NCI-H2171 (cell line): ENCODE measurements around the gene TNKS2.
"Not testable (repeated sequence)": the region's sequence is repeated elsewhere in the genome, so short reads cannot be mapped to it uniquely, and the experiment has no call there.

ENCODE experiments used
- DNase-seq: peaks from one replicate; lab custom pipeline; 2025; lab: John Stamatoyannopoulos, UW

The TNKS2 gene

DNA sequence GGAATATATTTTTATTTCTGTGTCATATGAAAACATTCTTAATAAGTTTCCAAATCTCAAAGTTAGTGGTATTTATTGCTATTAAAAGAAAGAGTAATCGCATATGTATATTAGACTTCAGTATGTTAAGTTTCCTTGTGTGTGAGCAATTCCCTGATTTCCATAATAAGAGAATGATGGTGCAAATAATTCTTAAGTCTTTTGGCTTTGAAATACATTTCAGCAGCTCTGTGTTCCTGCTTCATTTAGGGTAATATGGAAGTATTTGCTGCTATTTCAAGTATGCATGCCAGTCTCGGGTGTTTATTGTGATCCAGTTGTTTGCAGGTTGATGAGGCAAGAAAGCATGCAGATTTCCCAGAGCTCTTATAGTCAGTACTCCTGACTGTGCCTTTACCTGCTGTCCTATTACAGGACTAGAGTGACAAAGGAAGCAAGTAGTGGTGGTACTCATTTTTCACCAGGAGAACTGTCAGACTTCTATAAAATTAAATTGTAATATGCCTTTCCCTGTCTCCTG is 67.4 kb downstream of the TNKS2 start:
- DNase-seq: no peak

DNA sequence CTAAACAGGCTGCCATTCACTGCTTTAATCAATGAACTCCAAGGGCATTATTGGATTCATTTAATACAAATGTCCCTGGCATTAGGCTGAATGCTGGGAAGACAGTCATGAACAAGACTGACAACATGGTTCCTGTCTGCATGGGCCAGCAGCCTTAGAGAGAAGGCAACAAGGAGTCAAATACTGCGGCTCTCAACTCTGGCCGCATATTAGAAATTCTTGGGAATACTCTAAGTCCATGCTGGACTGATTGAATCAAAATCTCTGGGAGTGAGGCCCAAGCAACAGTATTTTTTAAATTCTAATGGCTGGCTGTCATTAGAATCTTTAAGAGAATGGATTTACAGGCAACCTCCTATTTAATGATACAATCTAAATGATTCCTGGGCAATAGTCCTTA is 76.9 kb downstream of the TNKS2 start:
- DNase-seq: no peak

DNA sequence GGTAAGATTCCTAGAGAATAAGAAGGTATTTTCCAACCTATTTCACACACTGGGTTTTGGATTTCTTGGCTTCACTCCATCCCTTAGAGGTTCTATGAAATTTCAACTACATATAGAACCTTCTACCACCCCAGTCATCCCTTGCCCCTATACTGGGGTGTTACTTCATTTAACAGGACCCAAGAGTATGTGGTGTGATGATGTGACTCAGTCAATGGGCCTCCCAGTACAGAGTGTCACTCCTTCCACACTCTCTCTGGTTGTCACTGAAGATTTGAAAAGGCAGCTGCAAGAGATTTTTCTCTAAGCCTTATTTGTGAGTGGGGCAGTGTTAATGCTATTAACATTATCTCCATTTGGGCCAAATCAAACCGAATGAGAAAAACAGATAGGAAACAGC is 77.6 kb downstream of the TNKS2 start:
- DNase-seq: no peak

DNA sequence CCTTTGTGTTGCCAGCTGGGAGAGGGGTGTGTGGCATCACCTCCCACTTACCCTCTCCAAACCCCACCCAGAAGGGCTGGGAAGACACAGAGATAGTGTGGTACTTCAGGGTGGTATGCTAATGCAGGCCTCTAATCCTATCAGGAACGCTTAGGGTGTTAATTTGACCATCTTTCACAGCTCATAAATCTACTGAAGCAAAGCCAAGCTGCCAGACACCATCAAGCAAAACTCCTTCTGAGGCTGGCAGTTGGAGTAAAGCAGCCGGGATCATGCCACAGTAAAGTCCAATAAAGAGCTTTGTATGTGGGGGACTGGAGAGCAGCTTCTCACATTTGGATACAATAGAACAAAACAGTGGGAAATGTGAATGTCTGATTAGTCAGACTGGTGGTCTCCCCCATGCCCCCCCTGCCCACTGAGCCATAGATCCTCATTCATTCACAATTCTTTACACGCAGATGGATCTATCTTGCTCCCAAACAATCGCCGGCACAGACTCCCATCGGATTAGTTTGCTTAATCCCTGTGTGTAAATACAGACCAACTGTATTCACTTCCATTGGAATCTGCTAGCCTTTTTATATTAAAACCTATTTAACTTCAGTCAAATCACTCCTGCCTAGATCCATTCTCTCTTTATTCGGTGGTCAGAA is 81.4 kb downstream of the TNKS2 start:
- DNase-seq: no peak

DNA sequence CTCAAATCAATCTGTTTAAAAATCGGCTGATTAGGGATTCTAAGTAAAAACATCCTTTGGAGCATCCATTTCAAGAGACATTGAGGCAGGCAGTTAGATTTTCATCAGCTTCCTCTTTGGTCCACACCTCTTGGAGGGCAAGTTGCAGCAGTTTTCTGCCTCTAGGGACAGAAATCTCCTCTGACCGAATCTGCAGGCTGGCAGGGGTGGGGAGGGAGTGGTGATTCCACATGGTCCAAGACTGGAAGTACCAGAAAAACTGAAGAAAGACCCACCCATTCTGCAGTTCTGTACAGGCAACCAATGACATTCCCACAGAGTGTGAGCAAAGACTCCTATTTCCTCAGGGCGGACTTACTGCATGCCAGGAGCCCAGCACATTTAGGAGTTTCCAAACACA is 82.1 kb downstream of the TNKS2 start:
- no peak for DNase-seq

DNA sequence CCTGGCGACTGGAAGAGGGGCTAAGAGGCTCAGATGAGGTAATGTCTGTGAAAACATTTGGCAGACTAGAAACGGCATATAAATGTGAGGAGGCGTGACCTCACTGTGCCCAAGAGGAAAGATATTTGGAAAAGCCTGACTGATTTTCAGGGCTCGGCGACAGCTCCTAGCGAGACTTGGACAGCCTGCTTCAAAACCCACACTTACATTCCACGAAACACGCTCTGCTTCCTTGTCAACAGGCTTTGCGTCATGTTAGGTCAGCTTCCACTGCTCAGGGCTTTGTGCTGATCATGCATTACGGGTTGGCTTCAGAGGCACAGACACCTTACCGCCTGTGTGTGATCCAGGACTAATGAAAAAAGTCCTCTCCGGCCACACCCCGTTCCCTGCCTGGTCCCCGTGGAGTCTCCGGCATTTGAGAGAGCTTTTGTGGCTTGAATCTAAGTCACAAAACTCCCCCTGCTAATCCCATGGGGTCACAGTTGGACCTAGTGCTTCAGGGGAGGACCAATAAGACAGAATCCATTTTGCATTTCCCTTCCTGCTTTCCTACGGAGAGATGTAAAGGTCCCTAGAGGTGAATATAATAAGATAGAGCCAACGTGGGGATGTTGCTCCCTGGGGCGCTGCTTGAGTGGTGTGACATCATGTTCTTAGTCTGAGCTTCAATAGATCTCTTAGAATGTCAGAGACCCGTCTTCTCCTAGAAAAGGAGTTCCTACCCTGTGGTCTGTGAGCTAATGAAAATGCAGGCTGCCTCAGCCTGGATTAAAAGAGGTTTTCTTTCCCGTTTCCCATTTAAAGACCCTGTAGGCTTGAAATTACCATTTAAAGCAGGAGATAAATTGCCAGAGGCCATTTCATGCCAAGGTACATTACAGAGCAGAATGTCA is 85.6 kb downstream of the TNKS2 start:
- no peak for DNase-seq

DNA sequence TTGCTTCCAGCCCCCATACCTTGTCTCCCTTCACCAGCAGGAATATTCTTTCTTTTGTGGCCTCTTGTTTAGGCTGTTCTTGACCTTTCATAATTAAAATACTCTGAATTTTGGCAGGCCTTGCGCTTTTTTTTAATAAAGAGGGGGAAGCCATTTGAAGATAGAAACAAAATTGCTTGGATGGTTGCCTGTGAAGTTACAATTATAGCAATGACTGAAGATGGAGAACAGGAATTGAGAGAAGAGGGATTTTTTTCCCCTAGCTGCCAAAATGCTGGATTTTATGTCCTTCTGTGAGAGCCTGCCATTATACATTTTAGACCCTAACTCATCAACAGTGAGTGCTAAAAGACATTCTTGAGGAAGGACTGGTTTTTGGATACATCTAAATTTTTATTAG is 86.3 kb downstream of the TNKS2 start:
- DNase-seq: no peak

DNA sequence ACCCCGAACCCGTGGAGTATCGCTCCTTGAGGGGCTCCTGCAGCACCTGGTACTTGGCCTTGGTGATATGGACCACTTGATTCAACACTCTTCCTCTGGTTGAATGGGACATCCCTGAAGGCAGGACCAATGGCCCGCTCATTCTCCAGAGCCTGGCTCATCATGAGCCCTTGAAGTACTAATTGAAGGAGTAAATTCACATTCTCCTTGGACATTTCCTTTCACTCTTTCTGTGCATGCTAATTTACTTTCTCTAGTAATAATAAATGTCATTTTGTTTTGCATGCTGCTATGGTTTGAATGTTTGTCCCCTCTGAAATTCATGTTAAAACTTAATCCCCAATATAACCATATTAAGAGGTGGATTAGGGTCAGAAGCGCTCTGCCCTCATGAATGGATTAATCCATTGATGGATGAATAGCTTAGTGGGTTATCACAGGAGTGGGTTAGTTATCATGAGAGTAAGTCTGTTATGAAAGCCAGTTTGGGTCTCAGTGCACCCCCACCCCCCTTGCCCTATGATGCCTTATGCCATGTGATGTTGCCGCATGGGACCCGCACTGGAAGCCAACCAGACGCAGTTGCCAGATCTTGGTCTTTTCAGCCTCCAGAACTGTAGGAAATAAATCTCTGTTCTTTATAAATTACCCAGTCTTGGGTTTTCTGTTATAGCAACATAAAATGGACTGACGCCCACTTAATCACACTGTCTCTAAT is 87.3 kb downstream of the TNKS2 start:
- no peak for DNase-seq

DNA sequence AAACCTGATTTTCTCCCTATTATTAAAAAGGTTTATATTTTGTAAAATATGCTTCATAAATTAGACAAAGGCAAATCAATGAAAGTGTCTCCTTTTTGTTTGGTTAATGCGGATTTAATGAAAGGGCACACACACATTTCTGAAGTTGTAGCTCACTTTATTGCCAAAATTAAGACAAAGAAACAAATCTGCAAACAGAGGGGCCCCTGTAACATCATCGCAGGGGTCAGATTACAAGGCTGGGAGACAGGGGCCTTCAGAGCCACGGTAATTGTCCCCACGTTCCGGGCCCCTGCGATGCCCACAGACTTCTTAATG is 88.7 kb downstream of the TNKS2 start:
- no peak for DNase-seq

DNA sequence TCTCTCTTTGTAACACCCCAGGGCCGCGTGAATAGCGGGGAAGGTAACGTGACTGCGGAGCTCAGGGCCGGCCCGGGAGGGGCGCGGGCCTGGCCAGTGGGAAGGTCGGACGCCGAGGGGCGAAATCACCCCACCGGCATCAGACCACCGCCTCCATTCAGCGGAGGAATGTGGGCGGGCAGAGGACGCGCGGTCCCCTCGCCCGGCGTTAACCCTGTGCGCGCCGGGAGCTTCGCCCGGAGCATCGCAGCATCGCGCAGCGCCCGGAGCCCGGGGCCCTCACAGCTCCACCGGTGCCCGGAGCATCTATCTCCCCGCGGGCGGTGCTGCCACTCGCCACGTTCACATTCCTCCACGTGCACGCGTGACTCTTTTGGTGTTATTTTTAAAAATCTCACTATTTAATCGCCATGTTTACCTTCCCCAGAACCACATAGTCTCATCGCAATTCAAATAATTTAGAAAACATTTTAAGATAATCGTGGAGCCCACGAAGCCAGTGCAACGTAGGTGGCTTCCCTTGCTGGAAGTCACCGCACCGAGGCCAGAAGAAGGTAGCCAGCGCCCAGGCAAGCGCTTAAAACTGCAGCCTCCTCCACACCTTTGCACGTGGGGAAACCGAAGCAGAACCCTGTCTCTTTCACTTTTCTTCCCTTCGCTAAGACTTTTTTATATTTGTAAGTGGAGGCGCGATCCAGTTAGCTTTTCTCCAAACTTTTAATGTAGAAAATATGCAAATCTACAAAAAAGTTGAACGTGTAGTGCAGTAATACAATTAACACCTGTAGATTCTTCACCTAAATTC is 89.2 kb downstream of the TNKS2 start:
- DNase-seq: no peak

DNA sequence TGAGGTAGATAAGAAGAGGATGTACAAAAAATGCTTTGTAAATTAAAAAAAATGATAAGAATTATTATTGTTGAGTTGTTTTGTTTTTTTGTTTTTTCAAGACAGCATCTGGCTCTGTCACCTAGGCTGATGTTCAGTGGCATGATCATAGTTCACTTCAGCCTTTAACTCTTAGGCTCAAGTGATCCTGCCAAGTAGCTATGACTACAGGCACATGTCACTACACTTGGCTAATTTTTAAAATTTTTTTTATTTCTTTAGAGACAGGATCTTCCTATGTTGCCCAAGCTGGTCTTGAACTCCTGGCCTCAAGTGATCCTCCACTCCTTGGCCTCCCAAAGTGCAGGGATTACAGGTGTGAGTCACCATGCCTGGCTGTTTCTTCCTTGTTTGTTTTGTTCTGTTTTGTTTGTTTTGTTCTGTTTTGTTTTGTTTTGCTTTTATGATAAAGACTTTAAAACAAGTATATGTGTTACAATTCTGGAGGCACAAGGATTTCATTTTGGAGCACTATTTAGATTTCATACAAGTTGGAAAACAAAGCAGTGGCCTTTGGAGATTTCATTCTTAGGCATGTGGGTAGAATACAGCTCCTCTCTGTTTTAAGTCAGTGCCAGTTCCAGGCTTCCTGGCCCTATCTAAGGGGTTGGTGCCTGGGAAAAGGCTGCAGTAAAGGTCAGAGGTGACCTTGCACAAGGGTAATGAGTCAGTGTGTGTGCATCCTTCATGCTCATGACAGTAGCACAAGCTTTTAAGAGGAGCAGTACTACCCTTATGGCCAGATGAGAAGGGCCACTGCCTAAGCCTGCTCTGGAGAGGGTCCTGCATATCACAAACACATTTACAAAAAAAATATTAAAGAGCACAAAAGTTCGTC is 93.1 kb downstream of the TNKS2 start:
- DNase-seq: no peak

DNA sequence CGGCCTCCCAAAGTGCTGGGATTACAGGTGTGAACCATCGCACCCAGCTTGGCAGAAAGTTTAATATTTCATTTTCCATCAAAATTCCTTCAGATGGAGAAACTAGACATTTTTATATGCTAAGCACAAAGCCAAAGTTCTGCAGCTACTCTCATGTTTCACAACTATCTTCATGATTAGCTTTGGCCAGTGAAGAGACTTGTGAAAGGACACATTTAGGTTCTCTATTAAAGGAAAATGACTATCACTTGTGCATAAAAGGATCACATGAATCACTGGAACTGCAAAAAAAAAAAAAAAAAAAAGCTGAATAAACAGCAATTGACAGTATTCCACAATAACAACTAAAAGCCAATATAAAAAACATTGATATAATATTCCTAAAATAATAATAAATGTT is 94.8 kb downstream of the TNKS2 start:
- DNase-seq: no peak

DNA sequence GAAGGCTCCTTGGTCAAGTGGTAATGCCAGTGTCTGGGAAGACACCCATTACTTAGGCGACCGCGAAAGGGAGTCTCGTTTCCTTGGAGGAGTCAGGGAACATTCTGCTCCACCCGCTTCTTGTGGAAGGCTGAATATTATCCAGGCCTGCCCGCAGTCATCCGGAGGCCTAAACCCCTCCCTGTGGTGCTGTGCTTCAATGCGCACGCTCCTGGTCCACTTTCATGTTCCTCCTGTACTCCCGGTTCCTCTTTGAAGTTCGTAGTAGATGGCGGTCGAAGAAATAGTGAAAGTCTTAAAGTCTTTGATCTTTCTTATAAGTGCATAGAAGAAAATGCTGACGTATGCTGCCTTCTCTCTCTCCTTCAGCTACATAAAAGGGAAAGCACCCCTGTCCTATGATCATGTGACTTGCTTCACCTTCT is 96.0 kb downstream of the TNKS2 start:
- DNase-seq: not testable (repeated sequence)

DNA sequence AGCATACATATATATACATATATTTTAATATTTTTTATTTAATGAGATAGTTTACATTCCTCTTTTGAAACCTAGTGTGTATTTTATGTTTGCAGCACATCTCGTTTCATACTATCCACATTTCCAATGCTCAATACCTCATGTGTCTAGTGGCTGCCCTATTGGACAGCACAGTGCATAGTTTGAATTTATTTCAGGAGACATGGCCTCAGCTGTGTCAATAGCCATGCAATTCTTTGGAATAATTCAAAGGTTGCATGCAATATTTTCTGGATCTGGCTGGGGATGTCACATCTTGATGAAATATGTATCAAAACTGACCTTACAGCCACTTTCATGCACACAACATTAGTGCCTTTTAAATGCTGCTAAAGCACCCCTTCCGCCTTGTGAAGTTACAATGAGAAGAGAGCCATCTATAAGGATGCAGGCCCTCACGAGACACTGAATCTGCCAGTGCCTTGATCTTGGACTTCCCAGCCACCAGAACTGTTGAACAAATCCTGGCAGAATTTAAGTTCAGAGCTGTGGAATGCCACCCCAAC is 98.1 kb downstream of the TNKS2 start:
- DNase-seq: no peak

DNA sequence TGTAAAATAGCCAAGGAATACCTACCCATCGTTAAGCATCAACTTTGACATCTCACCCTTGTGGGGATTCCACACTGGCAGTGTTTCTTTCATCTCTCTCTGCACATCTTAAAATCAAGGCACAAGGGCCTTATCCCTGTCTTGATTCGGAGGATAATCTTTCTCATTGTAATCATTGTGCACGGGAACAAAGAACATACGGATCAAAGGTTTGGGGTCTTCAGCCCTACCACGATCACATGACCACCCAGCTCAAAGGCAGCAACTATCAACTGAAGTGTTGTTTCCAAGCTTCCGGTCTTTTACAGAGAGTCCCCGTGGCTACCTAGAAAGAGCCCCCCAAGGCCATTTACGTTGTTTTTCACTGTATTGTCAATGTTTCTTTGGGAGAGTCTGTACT is 99.2 kb downstream of the TNKS2 start:
- DNase-seq: no peak

DNA sequence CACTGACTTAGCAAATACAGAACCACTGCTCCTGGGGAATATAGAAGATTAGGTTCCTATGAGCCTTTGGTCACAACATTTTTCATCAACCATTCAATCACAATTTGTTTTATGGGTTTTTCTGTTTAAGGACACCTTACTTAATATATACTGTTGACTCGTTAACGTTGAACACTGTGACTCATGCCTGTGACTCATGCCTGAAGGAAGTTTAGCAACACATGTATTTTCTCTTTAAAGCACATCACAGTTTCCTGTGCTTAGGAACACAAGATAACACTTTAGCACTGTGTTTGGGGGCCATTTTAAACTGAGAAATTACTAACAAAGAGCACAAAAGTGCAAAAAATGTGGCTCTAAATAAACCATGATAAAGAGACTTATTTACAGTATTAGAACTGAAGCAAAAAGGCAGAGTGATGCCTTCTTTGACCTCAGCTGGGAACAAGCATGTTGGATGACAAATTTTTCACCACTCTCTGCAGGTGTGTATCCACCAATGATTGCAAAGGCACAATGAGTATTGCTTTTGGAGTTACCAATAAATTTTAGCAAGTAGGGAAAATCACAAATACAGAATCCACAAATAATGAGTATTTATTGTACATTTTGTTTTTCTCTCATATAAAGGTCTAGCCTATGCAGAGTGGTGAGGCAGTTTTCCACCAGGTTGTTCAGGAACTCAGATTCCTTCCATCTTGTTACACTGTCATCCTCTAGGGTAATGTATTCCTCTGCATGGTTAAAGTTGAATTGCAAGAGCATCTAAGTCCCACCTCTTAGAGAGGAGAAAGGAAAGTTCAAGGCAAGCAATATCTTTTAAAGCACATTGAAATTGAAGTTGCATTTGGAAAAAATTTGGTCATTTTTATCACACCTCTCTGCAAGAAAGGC is 103.8 kb downstream of the TNKS2 start:
- no peak for DNase-seq

DNA sequence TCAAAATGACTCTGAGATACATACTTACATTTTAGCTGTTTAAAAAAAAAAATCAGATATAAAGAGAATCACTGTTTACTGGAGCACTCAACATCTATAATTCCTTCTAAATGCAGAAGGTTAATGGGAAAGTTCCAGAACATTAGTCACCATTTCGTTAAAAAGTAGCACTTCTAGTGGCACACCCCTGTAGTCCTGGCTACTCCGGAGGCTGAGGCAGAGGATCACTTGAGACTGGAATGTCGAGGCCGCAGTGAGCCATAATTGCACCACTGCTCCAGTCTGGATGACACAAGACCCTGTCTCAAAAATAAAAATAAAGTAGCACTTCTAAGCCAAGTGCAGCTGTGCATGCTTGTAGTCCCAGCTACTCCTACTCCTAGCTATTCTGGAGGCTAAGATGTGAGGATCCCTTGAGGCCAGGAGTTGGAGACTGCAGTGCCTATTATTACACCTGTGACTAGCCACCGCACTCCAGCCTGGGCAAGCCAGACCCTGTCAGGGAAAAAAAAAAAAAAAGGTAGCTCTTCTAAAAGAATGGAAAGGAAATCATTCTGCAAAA is 108.9 kb downstream of the TNKS2 start:
- no peak for DNase-seq

DNA sequence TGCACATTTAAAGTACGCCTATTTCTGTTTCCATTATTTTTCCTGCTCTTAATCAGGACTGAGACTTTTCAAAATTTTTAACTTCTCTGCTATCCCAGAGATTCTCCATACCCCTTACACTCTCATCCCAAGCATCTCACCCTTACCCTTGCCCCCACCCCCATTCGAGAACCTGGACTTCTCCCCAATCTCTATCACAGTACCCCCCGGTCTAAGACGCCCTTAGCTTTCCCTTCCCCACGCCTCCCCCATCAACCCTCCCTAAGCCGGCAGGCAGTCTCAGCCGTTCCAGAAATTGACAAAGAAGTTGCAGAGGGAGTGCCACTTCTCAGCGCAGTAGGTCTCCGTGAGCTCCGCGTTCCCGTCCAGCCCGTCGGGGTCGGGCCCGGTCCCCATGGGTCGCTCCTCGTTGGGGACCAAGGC is 109.7 kb downstream of the TNKS2 start:
- DNase-seq: no peak
